ENCODE results near the gene HIVEP3. TPM values are rescaled to one million over a fixed set of nuclear protein-coding genes. Genes with fewer than 3 reads are reported as not detected.

Gene HIVEP3
- total and polyA plus RNA-seq, 2 experiments from 2014 or later: 0.57 to 5.9 TPM

GRCh38 chr1:41915786-41916571 lies 2.7 kb downstream of the HIVEP3 start:
- no peaks in the 10 kb centered on the region for H4K20me1 ChIP-seq (ENCODE audit: insufficient read depth, poor library complexity, severe bottlenecking)
- no peaks in the 10 kb centered on the region for H3K9me3 ChIP-seq (ENCODE audit: low read depth)
- H3K4me3 ChIP-seq: no peak overlapping the region
- no peaks in the 10 kb centered on the region for H3K79me2 ChIP-seq
- peaks cover 9% of the 10 kb centered on the region for H3K4me1 ChIP-seq (ENCODE audit: insufficient read depth)
- WGBS (ENCODE audit: low lambda C conversion rate, missing lambda C conversion rate): 85% methylated on average over 4 of the region's 4 CpGs
- no peak for DNase-seq (ENCODE audit: low spot score)
- H3K27me3 ChIP-seq: peaks cover 41% of the 10 kb centered on the region
- no peaks in the 10 kb centered on the region for H3K36me3 ChIP-seq (replicated peaks; ENCODE audit: insufficient read depth, low read depth)
- no peak overlapping the region for H3K4me2 ChIP-seq
- no peak overlapping the region for H2AFZ ChIP-seq
- no peak overlapping the region for H3K27ac ChIP-seq
- H3K9me2 ChIP-seq (replicated peaks; ENCODE audit: insufficient read depth): no peaks in the 10 kb centered on the region
- TF ChIP-seq EZH2 (IDR thresholded peaks at IDR 0.05; ENCODE audit: borderline replicate concordance) (no peak), EZH2phosphoT487 (IDR thresholded peaks at IDR 0.05; ENCODE audit: low read depth, severe bottlenecking, unreplicated experiment) (no peak), CTCF (IDR thresholded peaks at IDR 0.05; ENCODE audit: poor library complexity) (no peak)

- no peak for DNase-seq (ENCODE audit: low spot score)
- no peak overlapping the region for H2AFZ ChIP-seq
- H3K4me1 ChIP-seq (ENCODE audit: insufficient read depth): peaks cover 6% of the 10 kb centered on the region
- WGBS (ENCODE audit: low lambda C conversion rate, missing lambda C conversion rate): 77% methylated on average over 3 of the region's 3 CpGs
- no peak overlapping the region for H3K27ac ChIP-seq
- H3K4me2 ChIP-seq: no peak overlapping the region
- no peaks in the 10 kb centered on the region for H3K79me2 ChIP-seq
- H4K20me1 ChIP-seq (ENCODE audit: insufficient read depth, poor library complexity, severe bottlenecking): no peaks in the 10 kb centered on the region
- no peak for TF ChIP-seq EZH2phosphoT487 (IDR thresholded peaks at IDR 0.05; ENCODE audit: low read depth, severe bottlenecking, unreplicated experiment)
- TF ChIP-seq EZH2 (IDR thresholded peaks at IDR 0.05; ENCODE audit: borderline replicate concordance): no peak
- H3K36me3 ChIP-seq (replicated peaks; ENCODE audit: insufficient read depth, low read depth): no peaks in the 10 kb centered on the region
- H3K4me3 ChIP-seq: no peak overlapping the region
- H3K9me3 ChIP-seq (ENCODE audit: low read depth): no peaks in the 10 kb centered on the region
- H3K27me3 ChIP-seq: peaks cover 40% of the 10 kb centered on the region
- H3K9me2 ChIP-seq (replicated peaks; ENCODE audit: insufficient read depth): no peaks in the 10 kb centered on the region
Measured at GRCh38 chr1:41914516-41914915, 4.2 kb downstream of the HIVEP3 start.

GRCh38 chr1:41913014-41913413 lies 5.7 kb downstream of the HIVEP3 start:
- Histone ChIP-seq H3K36me3 (replicated peaks; ENCODE audit: insufficient read depth, low read depth) (no peaks in the 10 kb centered on the region), H3K9me2 (replicated peaks; ENCODE audit: insufficient read depth) (no peaks in the 10 kb centered on the region), H3K27me3 (peaks cover 26% of the 10 kb centered on the region), H4K20me1 (ENCODE audit: insufficient read depth, poor library complexity, severe bottlenecking) (no peaks in the 10 kb centered on the region), H3K27ac (no peak overlapping the region), H3K9me3 (ENCODE audit: low read depth) (no peaks in the 10 kb centered on the region), H3K79me2 (no peaks in the 10 kb centered on the region), H3K4me1 (ENCODE audit: insufficient read depth) (no peaks in the 10 kb centered on the region), H3K4me2 (no peak overlapping the region), H3K4me3 (no peak overlapping the region), H2AFZ (no peak overlapping the region)
- TF ChIP-seq EZH2 (IDR thresholded peaks at IDR 0.05; ENCODE audit: borderline replicate concordance): no peak
- TF ChIP-seq CTCF (IDR thresholded peaks at IDR 0.05; ENCODE audit: poor library complexity): no peak
- no peak for TF ChIP-seq EZH2phosphoT487 (IDR thresholded peaks at IDR 0.05; ENCODE audit: low read depth, severe bottlenecking, unreplicated experiment)
- 89% methylated on average over 1 of the region's 1 CpG for WGBS (ENCODE audit: low lambda C conversion rate, missing lambda C conversion rate)
- DNase-seq (ENCODE audit: low spot score): no peak

GRCh38 chr1:41908288-41908895 lies 10.3 kb downstream of the HIVEP3 start:
- H3K4me2 ChIP-seq: no peak overlapping the region
- H2AFZ ChIP-seq: no peak overlapping the region
- H3K79me2 ChIP-seq: no peaks in the 10 kb centered on the region
- peaks cover 3% of the 10 kb centered on the region for H3K27me3 ChIP-seq
- no peak overlapping the region for H3K4me3 ChIP-seq
- 83% methylated on average over 3 of the region's 3 CpGs for WGBS (ENCODE audit: low lambda C conversion rate, missing lambda C conversion rate)
- DNase-seq (ENCODE audit: low spot score): no peak
- no peak for TF ChIP-seq EZH2phosphoT487 (IDR thresholded peaks at IDR 0.05; ENCODE audit: low read depth, severe bottlenecking, unreplicated experiment)
- no peaks in the 10 kb centered on the region for H3K9me2 ChIP-seq (replicated peaks; ENCODE audit: insufficient read depth)
- H3K27ac ChIP-seq: no peak overlapping the region
- no peaks in the 10 kb centered on the region for H3K36me3 ChIP-seq (replicated peaks; ENCODE audit: insufficient read depth, low read depth)
- no peaks in the 10 kb centered on the region for H4K20me1 ChIP-seq (ENCODE audit: insufficient read depth, poor library complexity, severe bottlenecking)
- H3K9me3 ChIP-seq (ENCODE audit: low read depth): no peaks in the 10 kb centered on the region
- no peaks in the 10 kb centered on the region for H3K4me1 ChIP-seq (ENCODE audit: insufficient read depth)
